Femur (tissue), 1 donor: ENCODE data around the gene MTCL1.

Experiments
- DNase-seq: peaks from one replicate; pipeline ENCODE4 v3.0.0-alpha.2; 2017

MTCL1 gene

GRCh38 chr18:8843005-8843404 is 137.6 kb downstream of the MTCL1 start:
- DNase-seq, result no peak

- no peak for DNase-seq
These were observed 139.4 kb downstream of the MTCL1 start for GRCh38 chr18:8844721-8845148.

GRCh38 chr18:8845506-8845905 is 140.2 kb downstream of the MTCL1 start:
- no peak for DNase-seq

GRCh38 chr18:8847066-8847755 is 141.9 kb downstream of the MTCL1 start:
- no peak for DNase-seq

GRCh38 chr18:8847900-8848299 is 142.5 kb downstream of the MTCL1 start:
- DNase-seq, result no peak

- DNase-seq, result no peak
These were observed 143.2 kb downstream of the MTCL1 start for GRCh38 chr18:8848541-8848940.

GRCh38 chr18:8849696-8850095 is 144.3 kb downstream of the MTCL1 start:
- no peak for DNase-seq

GRCh38 chr18:8851659-8852058 is 146.3 kb downstream of the MTCL1 start:
- no peak for DNase-seq

GRCh38 chr18:8854550-8854949 is 149.2 kb downstream of the MTCL1 start:
- no peak for DNase-seq

GRCh38 chr18:8854962-8855361 is 149.6 kb downstream of the MTCL1 start:
- no peak for DNase-seq

- no peak for DNase-seq
These were observed 150.9 kb downstream of the MTCL1 start for GRCh38 chr18:8856212-8856611.

- no peak for DNase-seq
These were observed 151.5 kb downstream of the MTCL1 start for GRCh38 chr18:8856769-8857393.

GRCh38 chr18:8857806-8858205 is 152.4 kb downstream of the MTCL1 start:
- DNase-seq, result no peak

GRCh38 chr18:8858888-8859511 is 153.6 kb downstream of the MTCL1 start:
- DNase-seq, result no peak

GRCh38 chr18:8860845-8861642 is 155.7 kb downstream of the MTCL1 start:
- no peak for DNase-seq

GRCh38 chr18:8863427-8863826 is 158.1 kb downstream of the MTCL1 start:
- no peak for DNase-seq

- no peak for DNase-seq
These were observed 160.6 kb downstream of the MTCL1 start for GRCh38 chr18:8865934-8866333.

- no peak for DNase-seq
These were observed 161.3 kb downstream of the MTCL1 start for GRCh38 chr18:8866679-8867078.

GRCh38 chr18:8868276-8868675 is 162.9 kb downstream of the MTCL1 start:
- DNase-seq, result no peak

GRCh38 chr18:8868779-8869415 is 163.5 kb downstream of the MTCL1 start:
- no peak for DNase-seq

- no peak for DNase-seq
These were observed 164.3 kb downstream of the MTCL1 start for GRCh38 chr18:8869696-8870095.

GRCh38 chr18:8870528-8870927 is 165.2 kb downstream of the MTCL1 start:
- no peak for DNase-seq

- no peak for DNase-seq
These were observed 166.1 kb downstream of the MTCL1 start for GRCh38 chr18:8871489-8871888.
